ENCODE measurements around the gene TTK.

The TTK gene

DNA sequence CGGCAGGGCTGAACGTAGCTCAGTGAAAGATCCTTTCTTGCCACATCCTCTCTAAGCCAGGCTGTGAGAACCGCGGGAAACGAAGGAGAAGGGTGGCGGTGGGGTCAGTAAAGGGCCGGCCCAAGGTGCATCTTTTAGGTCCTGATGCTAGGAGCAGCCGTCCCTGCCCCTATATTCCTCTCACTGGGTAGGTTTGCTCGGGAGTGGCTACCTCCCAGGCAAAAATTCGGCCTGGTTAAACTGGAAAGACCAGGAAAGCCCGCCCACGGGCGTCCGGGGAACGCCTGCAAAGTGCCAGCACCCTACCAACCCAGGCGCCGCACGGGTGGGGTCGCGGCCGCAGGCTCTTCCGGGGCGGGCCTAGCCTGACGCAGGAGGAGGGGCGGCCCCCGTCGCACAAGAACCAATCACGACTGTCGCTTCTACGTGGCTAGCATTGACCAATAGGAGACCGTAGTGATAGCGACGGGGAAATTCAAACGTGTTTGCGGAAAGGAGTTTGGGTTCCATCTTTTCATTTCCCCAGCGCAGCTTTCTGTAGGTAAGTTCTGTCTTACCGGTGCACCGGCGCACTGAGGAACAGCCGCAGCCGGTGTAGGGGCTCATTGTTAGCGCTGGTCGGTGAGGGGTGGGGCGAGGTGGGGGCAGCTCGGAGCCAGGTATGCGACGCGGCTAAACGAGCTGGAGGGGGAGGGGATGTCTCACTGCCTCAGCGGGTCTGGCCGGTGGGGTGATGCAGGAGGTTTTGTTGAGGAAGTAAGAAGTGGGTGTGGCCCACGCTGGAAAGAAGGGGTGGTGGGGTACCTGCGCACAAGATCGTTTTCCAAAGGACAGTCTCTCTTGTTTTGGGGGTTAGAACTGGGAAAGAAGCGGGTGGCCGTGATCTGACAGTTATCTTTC lies at the start of gene TTK:
Gene TTK, plus strand, starts transcription at position 477 of the 900 bp plus-strand sequence. CDS start 1,195 bp downstream, outside the sequence.
- TF ChIP-seq, protein P1, sequence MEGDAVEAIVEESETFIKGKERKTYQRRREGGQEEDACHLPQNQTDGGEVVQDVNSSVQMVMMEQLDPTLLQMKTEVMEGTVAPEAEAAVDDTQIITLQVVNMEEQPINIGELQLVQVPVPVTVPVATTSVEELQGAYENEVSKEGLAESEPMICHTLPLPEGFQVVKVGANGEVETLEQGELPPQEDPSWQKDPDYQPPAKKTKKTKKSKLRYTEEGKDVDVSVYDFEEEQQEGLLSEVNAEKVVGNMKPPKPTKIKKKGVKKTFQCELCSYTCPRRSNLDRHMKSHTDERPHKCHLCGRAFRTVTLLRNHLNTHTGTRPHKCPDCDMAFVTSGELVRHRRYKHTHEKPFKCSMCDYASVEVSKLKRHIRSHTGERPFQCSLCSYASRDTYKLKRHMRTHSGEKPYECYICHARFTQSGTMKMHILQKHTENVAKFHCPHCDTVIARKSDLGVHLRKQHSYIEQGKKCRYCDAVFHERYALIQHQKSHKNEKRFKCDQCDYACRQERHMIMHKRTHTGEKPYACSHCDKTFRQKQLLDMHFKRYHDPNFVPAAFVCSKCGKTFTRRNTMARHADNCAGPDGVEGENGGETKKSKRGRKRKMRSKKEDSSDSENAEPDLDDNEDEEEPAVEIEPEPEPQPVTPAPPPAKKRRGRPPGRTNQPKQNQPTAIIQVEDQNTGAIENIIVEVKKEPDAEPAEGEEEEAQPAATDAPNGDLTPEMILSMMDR (IDR thresholded peaks at IDR 0.05), result no peak

DNA sequence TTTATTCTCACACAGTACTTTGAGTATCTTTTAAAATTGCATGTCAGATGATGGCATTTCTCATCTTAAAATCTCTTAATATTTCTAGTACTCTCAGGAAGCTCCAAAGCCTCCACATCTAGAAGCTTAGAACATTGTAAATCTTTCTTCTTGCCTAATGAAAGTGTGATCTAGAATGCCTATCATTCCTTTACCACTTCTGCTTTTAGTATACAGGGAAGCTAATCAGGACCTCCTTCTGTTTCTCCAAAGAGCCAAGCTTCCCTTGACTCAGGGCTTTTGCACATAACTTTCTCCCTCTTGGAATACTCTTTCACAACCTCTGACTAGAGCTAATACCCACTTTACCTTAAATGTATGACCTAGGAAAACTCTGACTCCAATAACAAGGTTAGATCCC lies 49.6 kb upstream of the TTK start:
- TF ChIP-seq, protein P1 (IDR thresholded peaks at IDR 0.05), result no peak

DNA sequence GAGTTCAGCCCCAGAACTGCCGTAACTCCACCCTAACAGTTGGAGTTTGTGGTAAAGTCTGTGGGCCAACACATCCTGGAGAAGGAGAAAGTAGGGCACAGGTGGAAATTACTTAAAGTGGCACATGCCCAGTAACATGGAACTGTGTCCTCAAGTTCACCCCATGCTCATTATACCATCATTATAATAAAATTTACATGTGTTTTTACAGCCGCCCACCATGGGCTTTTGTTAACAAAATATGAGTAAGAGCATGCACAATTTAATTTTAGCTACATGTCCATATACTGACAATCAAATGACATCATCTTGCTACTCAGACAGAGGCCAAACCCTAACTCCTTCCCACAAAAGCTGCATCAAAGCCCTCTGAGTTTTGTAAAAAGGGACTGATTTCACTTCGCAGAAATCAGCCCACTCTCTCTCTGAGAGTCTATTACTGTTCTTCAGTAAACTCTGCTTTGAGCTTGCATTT lies 39.8 kb upstream of the TTK start:
- TF ChIP-seq, protein P1 (IDR thresholded peaks at IDR 0.05), result no peak

DNA sequence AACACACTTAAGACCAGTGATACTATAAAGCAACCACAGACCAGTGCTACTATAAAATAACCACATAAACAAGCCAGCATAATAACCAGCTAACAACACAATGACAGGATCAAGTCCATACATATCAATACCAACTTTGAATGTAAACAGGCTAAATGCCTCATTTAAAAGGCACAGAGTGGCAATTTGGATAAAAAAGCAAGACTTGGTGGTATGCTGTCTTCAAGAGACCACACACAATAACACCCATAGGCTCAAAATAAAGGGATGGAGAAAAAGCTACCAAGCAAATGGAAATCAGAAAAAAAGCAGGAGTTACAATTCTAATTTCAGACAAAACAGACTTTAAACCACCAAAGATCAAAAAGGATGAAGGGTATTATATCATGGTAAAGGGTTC lies 37.3 kb upstream of the TTK start:
- TF ChIP-seq, protein P1 (IDR thresholded peaks at IDR 0.05), result no peak

DNA sequence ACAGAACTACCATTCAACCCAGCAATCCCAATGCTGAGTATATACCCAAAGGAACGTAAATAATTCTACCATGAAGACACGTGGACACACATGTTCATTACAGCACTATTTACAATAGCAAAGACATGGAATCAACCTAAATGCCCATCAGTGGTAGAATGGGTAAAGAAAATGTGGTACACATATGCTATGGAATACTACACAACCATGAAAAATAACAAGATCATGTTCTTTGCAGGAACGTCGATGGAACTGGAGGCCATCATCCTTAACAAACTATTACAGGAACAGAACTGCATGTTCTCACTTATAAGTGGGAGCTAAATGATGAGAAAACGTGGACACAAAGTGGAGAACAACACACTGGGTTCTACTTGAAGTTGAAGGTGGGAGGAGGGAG lies 34.7 kb upstream of the TTK start:
- TF ChIP-seq, protein P1 (IDR thresholded peaks at IDR 0.05), result no peak

DNA sequence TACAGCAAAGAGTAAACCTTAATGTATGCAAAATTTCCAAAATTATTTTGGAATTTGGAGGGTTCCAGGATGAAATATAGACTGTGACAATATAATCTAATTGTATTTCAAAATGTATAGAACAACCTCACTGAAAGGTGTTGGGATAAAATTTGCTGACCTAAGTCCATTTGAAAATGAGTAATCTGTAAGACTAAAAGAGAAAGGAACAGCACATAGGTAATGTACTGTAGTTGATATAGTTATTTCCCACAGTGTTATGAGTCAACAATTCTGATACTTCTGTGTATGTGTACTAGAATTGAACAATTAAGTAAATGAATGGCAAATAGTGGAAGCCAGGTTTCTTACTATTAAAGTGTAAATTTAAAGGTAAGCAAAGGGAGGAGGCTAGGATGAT lies 33.3 kb upstream of the TTK start:
- TF ChIP-seq, protein P1 (IDR thresholded peaks at IDR 0.05), result no peak

DNA sequence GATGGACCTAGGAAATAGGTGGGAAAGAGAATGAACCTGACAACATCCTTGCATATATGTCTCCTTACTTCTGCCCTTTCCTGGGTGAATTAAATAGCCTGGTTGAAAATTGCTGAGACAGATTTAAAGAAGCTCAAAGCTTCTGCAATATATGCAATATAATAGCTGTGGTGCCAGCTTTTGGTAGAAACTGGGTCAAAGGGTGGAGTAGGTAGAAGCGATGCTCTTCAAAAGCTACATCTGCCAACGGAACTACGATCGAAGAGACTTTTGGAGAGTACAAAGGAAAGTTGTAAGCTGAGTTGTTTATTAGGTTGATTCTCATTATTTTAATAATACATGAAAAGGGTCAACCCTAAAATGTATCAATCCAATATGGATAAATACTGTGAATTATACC lies 22.8 kb upstream of the TTK start:
- TF ChIP-seq, protein P1 (IDR thresholded peaks at IDR 0.05), result no peak

Data from LNCAP (cell line).